Stimulated activated effector memory CD8-positive, alpha-beta T cell treated with anti-CD3 and anti-CD28 coated beads, Interleukin-12 subunit alpha, Interleukin-12 subunit beta, amount 100 ng/mL, for 72 hours (primary cell): Measurements from ENCODE around the gene PTPRE.
"Not testable (repeated sequence)": the region's sequence is repeated elsewhere in the genome, so short reads cannot be mapped to it uniquely, and the experiment has no call there.

Experiments used
- ATAC-seq: fragments of 150-1000 bp; cut with Tn5 transposase; 2 replicates; pipeline ENCODE4 v1.10.0; 2021
- DNase-seq, 2 donors: peaks; one replicate each; pipeline ENCODE4 v3.0.0; 2021 to 2022; ENCODE audit warnings: low spot score in 2 of 2
- H3K27ac Mint-ChIP-seq: one replicate; pipeline ENCODE4 v1.8.0; 2022; ENCODE audit warnings: mild to moderate bottlenecking, mixed read lengths
- H3K36me3 Mint-ChIP-seq: one replicate; pipeline ENCODE4 v1.8.0; 2022; ENCODE audit warnings: mild to moderate bottlenecking, mixed read lengths
- H3K4me1 Mint-ChIP-seq: one replicate; pipeline ENCODE4 v1.8.0; 2022; ENCODE audit warnings: mixed read lengths
- H3K4me3 Mint-ChIP-seq: one replicate; pipeline ENCODE4 v1.8.0; 2022; ENCODE audit warnings: mild to moderate bottlenecking, mixed read lengths
- H3K9me3 Mint-ChIP-seq: one replicate; pipeline ENCODE4 v1.8.0; 2022; ENCODE audit warnings: mixed read lengths

The PTPRE gene

DNA sequence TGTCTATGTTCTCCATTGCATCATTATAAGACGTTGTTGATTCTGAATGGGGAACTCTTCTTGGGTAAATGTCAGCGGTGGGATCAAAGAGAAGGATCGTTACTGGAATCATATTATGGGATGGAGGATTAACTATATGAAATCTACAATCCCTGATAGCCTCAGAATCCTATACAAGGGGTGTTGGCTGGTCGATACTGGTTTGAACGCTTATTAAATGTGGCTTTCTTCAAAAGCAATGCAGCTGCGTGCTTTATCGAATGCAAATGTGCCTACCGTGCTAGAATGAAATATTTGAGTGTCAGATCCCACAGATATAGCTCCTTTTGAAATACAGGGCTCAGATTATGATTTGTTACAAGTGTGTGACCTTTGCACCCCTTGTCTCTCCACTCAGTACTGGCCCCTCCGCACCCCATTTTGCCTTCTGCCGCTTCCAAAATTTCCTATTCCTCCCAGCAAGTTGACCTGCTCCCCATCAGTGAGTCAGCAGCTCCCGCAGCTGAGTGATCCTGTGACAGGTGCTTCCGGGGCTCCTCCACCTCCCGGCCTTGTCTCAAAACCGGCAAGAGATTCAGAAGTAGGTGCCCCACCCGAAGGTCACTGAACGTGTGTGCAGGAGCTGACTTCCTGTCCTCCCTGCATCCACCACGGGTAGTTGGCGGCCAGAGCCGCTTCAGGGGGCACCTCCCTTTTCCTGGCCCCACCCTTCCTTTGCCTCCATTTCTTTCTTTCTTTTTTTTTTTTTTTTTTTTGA is 76.6 kb downstream of the PTPRE start:
- no peak for ATAC-seq
- Mint-ChIP-seq H3K4me3 (no peak overlapping the region), H3K27ac (no peak overlapping the region), H3K9me3 (peaks cover 6% of the 10 kb centered on the region), H3K4me1 (peaks cover 15% of the 10 kb centered on the region), H3K36me3 (no peaks in the 10 kb centered on the region)
- no peak for DNase-seq

DNA sequence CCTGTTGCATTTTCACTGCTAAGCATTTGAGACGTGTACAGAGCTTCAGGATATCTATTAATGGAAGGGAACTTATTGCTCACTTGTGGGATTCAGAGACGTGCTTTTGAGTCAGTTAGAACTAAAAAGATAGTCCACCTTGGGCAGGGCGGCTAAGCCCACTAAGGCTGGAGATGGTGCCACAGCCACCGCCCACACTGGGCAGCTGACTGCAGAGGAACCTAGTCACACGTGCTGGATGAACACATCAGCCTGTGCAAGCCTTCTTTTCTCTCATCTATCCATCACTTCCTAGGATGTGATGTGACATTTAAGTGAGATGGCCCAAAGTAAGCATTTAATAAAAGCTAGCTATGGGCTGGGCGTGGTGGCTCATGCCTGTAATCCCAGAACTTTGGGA is 78.0 kb downstream of the PTPRE start:
- H3K36me3 Mint-ChIP-seq: no peaks in the 10 kb centered on the region
- peaks cover 20% of the 10 kb centered on the region for H3K4me1 Mint-ChIP-seq
- no peak for DNase-seq
- no peak for ATAC-seq
- H3K9me3 Mint-ChIP-seq: peaks cover 4% of the 10 kb centered on the region
- no peak overlapping the region for H3K4me3 Mint-ChIP-seq
- no peak overlapping the region for H3K27ac Mint-ChIP-seq

DNA sequence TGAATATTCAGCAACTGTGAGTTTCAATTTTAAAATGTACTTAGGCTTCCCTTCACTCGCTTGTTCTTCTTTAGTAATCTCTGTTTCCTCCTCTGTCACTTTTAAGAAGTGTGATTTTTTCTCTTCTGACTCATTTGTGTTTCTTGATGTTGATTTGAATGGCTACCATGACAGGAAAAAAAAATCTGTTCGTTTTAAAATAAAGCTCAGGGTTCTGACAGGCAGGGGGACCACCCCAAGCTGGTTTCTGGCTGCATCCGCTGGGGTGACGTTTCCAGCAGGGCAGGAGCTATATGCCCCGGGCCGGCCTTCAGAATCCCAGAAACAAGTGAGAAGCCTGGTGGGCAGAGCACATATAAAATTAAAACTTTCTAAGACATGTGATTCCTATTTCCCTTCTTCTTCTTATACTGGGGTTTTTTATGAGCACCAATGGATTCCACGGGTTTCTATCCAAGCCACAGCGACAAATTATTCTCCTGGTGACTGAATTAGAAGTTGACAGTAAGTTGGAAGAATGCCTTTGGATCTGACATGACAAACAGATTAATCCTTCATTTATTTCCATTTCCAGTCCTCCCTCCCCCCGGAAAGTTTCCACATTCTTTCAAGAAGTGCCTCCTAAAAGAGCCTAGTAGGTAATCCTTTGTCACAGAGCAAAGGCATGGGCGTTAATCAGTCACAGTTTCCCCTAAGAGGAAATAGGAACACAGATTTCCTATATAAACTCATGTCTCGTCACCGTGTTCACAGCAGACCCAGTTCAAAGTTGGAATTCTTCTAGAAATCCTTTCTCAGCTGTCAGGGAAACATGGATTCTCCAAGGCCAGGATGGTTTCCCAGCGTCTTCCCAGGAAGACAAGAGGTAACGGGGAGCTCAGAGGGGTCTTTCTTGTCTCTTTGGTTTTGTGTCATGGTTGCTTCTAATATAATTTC is 79.9 kb downstream of the PTPRE start:
- peak; percentile 17 for ATAC-seq
- Mint-ChIP-seq H3K36me3 (no peaks in the 10 kb centered on the region), H3K27ac (no peak overlapping the region), H3K9me3 (no peaks in the 10 kb centered on the region), H3K4me1 (peaks cover 36% of the 10 kb centered on the region), H3K4me3 (peak overlapping the region; percentile 2)
- DNase-seq: peak in 1 of 2 donors; percentile 61

DNA sequence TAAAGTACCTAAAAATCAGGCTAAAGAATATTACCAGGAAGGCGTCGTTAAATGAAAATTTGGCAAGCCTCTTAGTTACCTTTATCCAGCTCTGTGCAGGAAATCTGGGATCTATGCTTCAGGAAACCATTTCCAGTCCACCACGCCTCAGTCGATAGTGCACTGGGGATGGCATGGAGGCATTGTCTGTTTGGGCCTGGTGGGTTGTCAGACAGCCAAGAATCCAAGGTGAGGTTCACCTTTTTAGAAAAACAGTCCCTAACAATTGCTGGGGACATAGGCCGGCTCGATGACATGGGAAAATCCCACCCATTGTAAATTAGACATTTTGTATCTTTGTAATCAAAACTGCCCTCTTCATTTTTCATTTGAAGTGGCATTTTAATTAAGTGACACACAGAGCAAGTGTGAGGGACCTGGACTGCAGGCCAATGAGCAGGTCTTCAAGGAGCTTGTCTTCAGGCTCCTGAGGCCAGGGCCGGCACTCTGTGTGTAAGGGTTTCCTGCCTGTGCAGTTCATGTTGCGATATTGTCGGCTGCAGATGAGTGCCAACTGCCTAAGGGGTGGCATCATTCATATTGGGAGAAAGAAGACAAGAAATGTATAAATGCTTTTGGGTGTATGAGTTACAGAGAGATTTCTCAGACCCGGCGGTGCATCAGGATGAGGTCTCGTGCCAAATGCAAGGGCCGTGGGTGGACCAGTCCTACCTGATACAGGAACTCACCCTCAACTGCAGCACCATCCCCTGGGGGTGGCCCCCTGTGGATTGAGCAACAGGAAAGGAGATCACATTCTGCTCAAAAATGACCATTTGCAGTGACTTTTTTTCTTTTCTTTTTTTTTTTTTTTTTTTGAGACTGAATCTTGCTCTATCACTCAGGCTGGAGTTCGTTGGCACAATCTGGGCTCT is 80.8 kb downstream of the PTPRE start:
- Mint-ChIP-seq H3K4me1 (peaks cover 45% of the 10 kb centered on the region), H3K4me3 (no peak overlapping the region), H3K36me3 (no peaks in the 10 kb centered on the region), H3K9me3 (no peaks in the 10 kb centered on the region), H3K27ac (no peak overlapping the region)
- no peak for ATAC-seq
- no peak for DNase-seq

DNA sequence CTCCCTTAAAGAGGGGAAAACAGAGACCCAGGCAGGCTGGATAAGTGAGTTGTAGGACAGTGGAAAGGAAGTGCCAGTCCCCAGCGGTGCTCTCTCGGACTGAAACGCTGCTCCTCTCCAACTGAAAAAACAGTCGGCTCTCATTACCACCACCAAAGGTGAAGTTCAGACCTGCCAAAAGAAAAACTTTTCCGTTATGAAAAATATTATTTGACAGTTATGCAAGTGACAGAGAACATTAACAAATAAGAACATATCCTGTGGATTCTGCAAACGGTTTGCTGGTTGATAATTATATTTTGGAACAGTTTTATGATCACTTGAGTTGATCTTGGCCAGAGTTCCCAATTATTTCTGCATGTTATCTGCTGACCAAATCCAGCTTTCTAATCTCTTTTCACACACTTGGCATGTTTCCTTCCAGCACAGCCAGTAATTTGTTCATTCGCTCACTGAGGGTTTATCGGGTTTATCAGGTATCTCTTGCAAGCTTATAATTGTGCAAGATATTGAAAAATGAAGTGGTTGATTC is 82.6 kb downstream of the PTPRE start:
- H3K9me3 Mint-ChIP-seq: no peaks in the 10 kb centered on the region
- no peak for DNase-seq
- ATAC-seq: no peak
- H3K27ac Mint-ChIP-seq: peak overlapping the region; percentile 96
- peak overlapping the region; percentile 61 for H3K4me3 Mint-ChIP-seq
- peaks cover 49% of the 10 kb centered on the region for H3K4me1 Mint-ChIP-seq
- no peaks in the 10 kb centered on the region for H3K36me3 Mint-ChIP-seq

DNA sequence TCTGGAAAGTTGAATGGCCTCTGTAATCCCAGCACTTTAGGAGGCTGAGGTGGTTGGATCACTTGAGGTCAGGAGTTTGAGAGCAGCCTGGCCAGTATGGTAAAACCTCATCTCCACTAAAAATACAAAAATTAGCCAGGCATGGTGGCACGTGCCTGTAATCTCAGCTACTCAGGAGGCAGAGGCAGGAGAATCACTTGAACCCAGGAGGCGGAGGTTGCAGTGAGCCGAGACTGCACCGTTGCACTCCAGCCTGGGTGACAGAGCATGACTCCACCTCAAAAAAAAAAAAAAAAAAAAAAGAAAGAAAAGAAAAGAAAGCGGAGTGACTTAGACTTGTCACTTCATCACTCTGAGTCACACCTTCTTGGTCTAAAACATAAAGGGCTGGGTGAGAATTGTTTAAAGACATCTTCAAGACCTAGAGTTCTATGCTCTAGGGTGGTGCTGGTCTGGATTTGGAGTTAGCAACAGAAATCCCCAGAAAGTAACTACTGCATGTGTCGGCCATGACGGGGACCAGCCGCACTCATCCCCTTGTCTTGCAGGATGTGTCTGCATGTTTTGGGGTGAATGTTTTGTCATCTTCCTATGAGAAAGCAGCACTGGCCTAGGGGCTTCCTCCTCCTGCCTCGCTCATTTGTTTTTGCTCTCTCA is 83.4 kb downstream of the PTPRE start:
- not testable (repeated sequence) for H3K9me3 Mint-ChIP-seq, H3K36me3 Mint-ChIP-seq
- Mint-ChIP-seq H3K4me1 (peaks cover 49% of the 10 kb centered on the region), H3K27ac (peak overlapping the region; percentile 96), H3K4me3 (peak overlapping the region; percentile 61)
- ATAC-seq (peak; percentile 86), DNase-seq (peak; percentile 28 to 69)

DNA sequence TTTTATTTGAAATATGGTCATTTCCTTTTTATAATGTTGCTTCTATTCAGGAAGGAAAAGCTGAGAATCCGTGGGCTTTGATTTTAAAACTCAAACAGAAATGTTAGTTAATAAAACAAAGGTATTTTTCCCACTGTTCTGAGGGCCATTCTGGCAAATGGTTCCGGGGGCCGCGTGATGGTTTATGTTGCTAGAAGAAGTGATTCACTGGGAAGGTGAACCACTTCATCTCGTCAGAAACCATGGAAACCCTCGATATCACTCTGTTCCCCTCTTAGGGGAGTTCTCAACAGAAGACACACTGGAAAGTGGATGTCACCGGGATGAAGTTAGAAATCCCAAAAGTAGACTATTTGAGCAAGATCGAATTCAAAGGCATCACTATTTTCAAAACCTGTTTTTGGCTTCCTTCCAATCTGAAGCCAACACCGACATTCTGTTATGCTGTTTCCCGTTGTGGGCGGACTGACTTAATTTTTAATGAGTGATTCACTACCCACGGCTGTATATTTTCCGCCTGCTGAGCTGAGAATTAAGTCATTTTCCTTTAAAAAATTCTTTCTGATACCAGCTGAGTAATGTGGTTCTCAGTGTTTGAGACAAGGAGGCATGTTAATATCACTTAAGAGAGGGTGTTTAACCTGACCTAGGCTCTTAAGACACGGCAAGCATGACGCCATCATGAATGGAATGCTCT is 84.1 kb downstream of the PTPRE start:
- Mint-ChIP-seq H3K9me3 (no peaks in the 10 kb centered on the region), H3K4me1 (peaks cover 49% of the 10 kb centered on the region), H3K27ac (peak overlapping the region; percentile 96), H3K36me3 (no peaks in the 10 kb centered on the region), H3K4me3 (peak overlapping the region; percentile 61)
- ATAC-seq (peak; percentile 86), DNase-seq (peak; percentile 30 to 71)

DNA sequence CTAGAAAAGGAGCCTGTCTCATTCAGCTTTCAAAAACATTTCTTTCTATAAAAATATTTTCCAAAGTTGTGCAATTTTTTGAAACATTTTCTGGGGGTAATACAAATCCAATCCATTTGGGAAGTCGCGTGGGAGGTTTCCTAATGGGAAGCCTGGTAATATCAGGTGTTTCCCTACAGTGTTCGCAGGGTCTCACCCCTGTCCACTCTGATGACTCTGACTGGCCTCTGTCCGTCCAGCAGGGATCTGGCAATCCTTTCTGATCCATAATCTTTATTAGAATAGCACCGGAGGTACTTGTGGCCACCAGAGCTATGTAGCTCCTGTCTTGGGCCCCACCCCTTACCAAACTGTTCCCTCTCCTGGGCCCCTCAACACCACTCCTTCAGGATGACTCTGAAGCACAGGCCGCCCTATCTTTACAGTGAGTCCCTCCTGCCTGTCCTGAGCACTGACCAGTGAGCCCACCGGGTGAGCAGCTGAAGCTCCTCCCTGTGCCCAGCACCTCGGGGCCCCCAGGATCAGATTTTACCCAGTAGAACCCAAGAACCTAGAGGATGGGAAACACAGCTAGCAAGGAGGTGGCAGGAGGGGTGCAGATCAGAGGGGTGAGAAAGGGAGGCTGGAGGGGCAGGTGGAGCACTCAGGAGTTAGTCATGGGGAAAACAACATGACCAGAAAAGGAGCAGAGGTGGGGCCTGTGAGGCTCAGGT is 84.8 kb downstream of the PTPRE start:
- peak overlapping the region; percentile 96 for H3K27ac Mint-ChIP-seq
- DNase-seq: no peak
- no peaks in the 10 kb centered on the region for H3K9me3 Mint-ChIP-seq
- no peaks in the 10 kb centered on the region for H3K36me3 Mint-ChIP-seq
- H3K4me1 Mint-ChIP-seq: peaks cover 46% of the 10 kb centered on the region
- peak overlapping the region; percentile 61 for H3K4me3 Mint-ChIP-seq
- ATAC-seq: no peak

DNA sequence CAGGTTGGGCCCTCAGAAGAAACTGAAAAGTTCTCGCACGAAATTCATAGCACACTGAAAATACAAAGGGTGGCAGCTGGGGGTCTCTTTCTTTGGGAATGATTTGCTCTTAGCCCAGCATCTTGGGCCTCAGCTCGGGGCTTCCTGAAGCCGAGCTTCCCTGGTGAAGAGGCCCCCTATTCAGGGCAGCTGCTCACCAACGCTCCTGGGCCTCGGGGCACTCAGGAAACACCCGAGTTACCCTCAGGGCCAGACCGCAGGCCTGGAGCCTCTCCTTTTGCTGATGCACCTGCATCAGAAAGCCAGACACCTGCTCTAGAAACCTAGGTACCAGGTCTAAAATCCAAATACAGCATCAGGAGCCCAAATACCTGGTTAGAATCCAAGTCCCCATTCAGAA is 85.5 kb downstream of the PTPRE start:
- H3K4me3 Mint-ChIP-seq: peak overlapping the region; percentile 61
- peak overlapping the region; percentile 96 for H3K27ac Mint-ChIP-seq
- H3K36me3 Mint-ChIP-seq: no peaks in the 10 kb centered on the region
- ATAC-seq: no peak
- peaks cover 40% of the 10 kb centered on the region for H3K4me1 Mint-ChIP-seq
- H3K9me3 Mint-ChIP-seq: no peaks in the 10 kb centered on the region
- no peak for DNase-seq

DNA sequence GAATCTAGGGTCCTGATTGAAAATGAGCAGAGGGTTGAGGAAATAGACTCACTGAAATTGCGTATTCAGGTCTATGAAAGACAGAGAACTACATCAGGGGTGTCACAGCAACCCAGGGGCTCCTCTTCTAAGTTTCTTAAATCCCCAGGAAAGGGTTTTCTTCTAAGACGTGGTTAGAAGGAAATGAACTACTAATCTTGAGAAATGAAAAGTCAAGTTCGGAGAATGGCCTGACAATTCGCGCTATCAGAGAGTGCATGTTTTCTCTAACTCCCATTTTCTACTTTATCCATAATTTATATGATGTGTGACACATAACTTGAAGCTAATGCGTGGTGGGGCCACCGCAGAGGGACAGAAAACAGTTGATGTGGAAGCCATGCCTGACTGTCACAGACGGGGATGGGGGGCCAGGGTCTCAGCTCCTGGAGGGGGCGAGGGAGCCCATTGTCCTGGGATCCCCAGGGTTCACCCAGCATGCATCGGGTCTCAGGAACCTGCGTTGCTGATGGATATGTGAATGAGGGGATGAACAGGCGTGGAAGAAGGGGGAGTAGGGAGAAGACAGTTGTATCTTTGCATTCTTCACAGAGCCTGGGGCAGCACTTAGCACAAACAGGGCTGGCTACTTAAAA is 86.3 kb downstream of the PTPRE start:
- Mint-ChIP-seq H3K36me3 (no peaks in the 10 kb centered on the region), H3K4me3 (peak overlapping the region; percentile 18), H3K27ac (peak overlapping the region; percentile 96), H3K9me3 (no peaks in the 10 kb centered on the region), H3K4me1 (peaks cover 40% of the 10 kb centered on the region)
- ATAC-seq (no peak), DNase-seq (no peak)

DNA sequence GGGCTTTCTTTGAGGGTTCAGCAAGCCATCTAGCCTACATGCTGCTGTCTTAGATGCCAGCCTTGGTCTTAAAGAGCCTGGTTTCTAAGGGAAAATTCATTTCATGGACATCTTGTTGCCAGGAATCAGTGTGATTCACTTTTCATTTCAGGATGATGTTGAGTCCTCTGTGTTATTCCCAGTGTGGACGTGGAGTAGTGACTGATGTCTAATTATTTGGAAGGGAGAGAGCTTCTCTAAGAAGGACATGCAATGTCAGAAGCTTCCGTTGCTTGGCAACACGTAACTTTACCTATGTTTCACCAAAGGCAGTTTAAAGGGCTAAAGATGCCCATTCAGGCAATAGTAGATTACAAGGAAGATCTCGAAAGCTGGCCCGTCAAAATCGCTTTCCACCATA is 89.0 kb downstream of the PTPRE start:
- Mint-ChIP-seq H3K27ac (no peak overlapping the region), H3K9me3 (no peaks in the 10 kb centered on the region), H3K4me1 (peaks cover 26% of the 10 kb centered on the region), H3K4me3 (no peak overlapping the region), H3K36me3 (no peaks in the 10 kb centered on the region)
- ATAC-seq (no peak), DNase-seq (no peak)

DNA sequence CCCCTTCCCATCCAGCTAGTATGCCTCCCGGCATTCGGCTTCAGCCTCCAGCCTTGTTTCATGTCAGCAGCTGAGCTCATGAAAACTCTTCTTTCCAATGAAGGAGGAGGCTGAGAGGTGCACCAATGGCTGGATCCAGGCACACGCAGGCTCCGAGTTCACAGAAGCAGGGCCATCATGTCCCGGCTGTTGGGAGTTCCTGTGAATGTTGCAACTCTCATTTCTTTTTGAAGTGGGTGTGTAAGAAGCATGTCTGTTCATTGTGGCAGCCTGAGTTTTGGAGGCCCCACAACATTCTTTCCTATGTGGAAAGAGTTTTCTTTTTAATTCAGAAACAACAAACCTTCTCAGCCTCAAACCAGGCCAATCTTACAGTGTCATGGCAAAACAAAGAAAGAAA is 89.7 kb downstream of the PTPRE start:
- Mint-ChIP-seq H3K9me3 (no peaks in the 10 kb centered on the region), H3K36me3 (no peaks in the 10 kb centered on the region), H3K4me1 (peaks cover 20% of the 10 kb centered on the region), H3K4me3 (no peak overlapping the region), H3K27ac (no peak overlapping the region)
- ATAC-seq: no peak
- DNase-seq: no peak

DNA sequence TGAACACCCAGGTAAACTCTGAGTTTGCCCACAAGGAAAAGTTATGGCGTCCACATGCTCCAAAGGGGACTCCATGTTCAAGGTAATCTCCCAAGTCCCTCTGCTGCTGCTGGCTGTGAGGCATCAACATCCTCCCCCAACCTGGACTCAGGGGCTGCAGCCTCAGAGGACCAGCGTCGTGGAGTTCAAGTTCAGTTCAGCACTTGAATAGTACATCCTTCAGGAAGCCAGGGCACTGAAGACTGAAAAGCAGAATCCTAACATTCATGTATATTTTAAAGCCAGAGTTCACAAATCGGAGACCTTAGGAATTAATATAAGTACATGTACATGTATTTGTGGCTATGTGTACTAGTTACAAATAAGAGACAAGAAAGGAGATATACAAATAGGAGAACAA is 90.4 kb downstream of the PTPRE start:
- peaks cover 13% of the 10 kb centered on the region for H3K4me1 Mint-ChIP-seq
- H3K9me3 Mint-ChIP-seq: no peaks in the 10 kb centered on the region
- ATAC-seq: no peak
- H3K36me3 Mint-ChIP-seq: no peaks in the 10 kb centered on the region
- no peak overlapping the region for H3K27ac Mint-ChIP-seq
- H3K4me3 Mint-ChIP-seq: no peak overlapping the region
- DNase-seq: no peak
